Astrocyte (in vitro differentiated cells and primary cell): ENCODE data around the gene PAMR1.

Experiments
- EZH2 ChIP-seq: IDR thresholded peaks from 2 replicates; pipeline ENCODE4 v1.6.1; 2012; ENCODE audit warnings: mild to moderate bottlenecking, low read length, inconsistent platforms; ENCODE audit not compliant: insufficient read depth
- TF ChIP-seq, protein P1 (sequence below): IDR thresholded peaks from 2 replicates; pipeline ENCODE4 v1.5.1; 2011; ENCODE audit warnings: low read depth, mild to moderate bottlenecking, inconsistent platforms, low read length, moderate library complexity; ENCODE audit not compliant: insufficient read depth

DNA sequence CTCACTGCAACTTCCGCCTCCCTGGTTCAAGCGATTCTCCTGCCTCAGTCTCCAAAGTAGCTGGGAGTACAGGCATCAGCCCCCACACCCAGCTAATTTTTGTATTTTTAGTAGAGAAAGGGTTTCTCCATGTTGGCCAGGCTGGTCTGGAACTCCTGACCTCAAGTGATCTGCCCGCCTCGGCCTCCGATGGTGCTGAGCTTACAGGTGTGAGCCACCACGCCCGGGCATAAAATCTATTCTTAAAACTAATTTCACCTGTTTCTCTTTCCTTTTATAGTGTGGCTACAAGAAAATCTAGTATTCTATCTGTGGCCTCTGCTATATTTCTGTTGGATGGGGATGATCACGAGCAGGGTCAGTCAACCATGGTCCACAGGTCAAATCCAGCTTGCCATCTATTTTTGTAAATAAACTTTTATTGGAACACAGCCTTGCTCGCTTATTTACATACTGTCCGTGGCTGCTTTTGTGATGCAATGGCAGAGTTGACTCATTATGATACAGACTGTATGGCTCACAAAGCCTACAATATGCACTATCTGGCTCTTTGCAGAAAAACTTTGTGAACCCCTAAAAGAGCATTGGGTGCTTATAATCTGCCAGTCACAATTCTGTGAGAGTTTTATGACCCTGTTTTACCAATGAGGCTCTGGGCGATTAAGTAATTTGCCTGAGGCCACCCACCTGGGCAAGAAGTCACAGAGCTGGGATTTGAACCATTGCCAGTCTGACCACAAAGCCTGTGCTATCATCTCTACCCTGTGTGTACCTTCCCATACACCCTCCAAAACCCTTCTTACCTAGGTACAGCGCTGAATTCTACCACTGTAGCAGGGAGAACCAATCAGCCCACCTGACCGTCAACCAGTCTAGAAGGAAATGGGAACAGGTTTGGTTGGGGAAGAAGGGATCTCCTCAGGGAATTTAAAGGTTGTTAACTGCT, 134.4 kb downstream of the PAMR1 start:
- TF ChIP-seq, protein P1, sequence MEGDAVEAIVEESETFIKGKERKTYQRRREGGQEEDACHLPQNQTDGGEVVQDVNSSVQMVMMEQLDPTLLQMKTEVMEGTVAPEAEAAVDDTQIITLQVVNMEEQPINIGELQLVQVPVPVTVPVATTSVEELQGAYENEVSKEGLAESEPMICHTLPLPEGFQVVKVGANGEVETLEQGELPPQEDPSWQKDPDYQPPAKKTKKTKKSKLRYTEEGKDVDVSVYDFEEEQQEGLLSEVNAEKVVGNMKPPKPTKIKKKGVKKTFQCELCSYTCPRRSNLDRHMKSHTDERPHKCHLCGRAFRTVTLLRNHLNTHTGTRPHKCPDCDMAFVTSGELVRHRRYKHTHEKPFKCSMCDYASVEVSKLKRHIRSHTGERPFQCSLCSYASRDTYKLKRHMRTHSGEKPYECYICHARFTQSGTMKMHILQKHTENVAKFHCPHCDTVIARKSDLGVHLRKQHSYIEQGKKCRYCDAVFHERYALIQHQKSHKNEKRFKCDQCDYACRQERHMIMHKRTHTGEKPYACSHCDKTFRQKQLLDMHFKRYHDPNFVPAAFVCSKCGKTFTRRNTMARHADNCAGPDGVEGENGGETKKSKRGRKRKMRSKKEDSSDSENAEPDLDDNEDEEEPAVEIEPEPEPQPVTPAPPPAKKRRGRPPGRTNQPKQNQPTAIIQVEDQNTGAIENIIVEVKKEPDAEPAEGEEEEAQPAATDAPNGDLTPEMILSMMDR = no peak
- no peak for TF ChIP-seq EZH2
